Muscle of arm (tissue), 12 donors: ENCODE data around the gene KCNN4. TPM values are rescaled to one million over a fixed set of nuclear protein-coding genes. Genes with fewer than 3 reads are reported as not detected.

ENCODE experiments used
- DNase-seq: peaks from one replicate; pipeline ENCODE4 v3.0.0-alpha.2; 2013
- polyA plus RNA-seq, 12 donors: library from polyadenylated mRNA; unstranded; fragments of 120-200 nt; gene quantifications; one replicate each; pipeline ENCODE4 v1.2.1, GENCODE V29; 2013; ENCODE audit not compliant: insufficient read length in 12 of 12

KCNN4 gene
- polyA plus RNA-seq, 12 donors: 0.29 to 2.0 (median 0.64) TPM; not detected in 2

DNA sequence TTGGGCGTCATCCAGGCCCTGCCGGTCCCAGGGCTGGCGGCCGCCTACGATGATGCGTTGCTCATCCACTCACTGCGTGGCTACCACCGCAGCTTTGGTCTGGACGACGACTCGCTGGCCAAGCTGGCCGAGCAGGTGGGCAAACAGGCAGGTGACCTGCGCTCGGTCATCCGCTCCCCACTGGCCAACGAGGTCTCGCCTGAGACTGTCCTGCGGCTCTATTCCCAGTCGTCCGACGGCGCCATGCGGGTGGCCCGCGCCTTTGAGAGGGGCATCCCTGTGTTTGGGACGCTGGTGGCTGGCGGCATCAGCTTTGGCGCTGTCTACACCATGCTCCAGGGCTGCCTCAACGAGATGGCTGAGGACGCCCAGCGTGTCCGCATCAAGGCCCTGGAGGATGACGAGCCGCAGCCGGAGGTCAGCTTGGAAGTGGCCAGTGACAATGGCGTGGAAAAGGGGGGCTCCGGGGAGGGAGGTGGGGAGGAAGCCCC, 61.4 kb downstream of the KCNN4 start:
- no peak for DNase-seq

- DNase-seq: no peak
Measured at GRCh38 chr19:43718627-43719377, 62.0 kb downstream of the KCNN4 start.

Other genes with a start within 250 kb of the KCNN4 start
- gene ZNF575, start 247.8 kb downstream of the KCNN4 start, polyA plus RNA-seq: 10 to 100 TPM in 1 of 12 donors, 1 to 10 TPM in 10, not detected in 1; 1.5 to 12.8 (median 2.6) TPM
- 10 to 100 TPM in 11 of 12 donors, not detected in 1; 22.0 to 50.6 (median 30.6) TPM for gene XRCC1, start 205.4 kb downstream of the KCNN4 start, polyA plus RNA-seq
- gene PINLYP, start 205.2 kb downstream of the KCNN4 start, polyA plus RNA-seq: 10 to 100 TPM in 2 of 12 donors, 1 to 10 TPM in 8, not detected in 2; 3.2 to 11.7 (median 5.9) TPM
- 10 to 100 TPM in 11 of 12 donors, not detected in 1; 10.0 to 18.0 (median 13.6) TPM for gene IRGQ, start 184.8 kb downstream of the KCNN4 start, polyA plus RNA-seq
- 10 to 100 TPM in 2 of 12 donors, 1 to 10 TPM in 8, not detected in 2; 7.2 to 11.6 (median 8.4) TPM for gene ZNF576, start 184.4 kb downstream of the KCNN4 start, polyA plus RNA-seq
- under 1 TPM in 10 of 12 donors, not detected in 2; 0.10 to 0.92 (median 0.45) TPM for gene SRRM5, start 168.9 kb downstream of the KCNN4 start, polyA plus RNA-seq
- 100 to 1,000 TPM in 1 of 12 donors, 10 to 100 TPM in 10, not detected in 1; 38.1 to 137 (median 42.6) TPM for gene ZNF428, start 161.3 kb downstream of the KCNN4 start, polyA plus RNA-seq
- gene CADM4, start 141.1 kb downstream of the KCNN4 start, polyA plus RNA-seq: 10 to 100 TPM in 4 of 12 donors, 1 to 10 TPM in 7, not detected in 1; 5.8 to 19.6 (median 9.2) TPM
- 10 to 100 TPM in 2 of 12 donors, 1 to 10 TPM in 9, not detected in 1; 3.7 to 16.5 (median 5.9) TPM for gene PLAUR, start 110.8 kb downstream of the KCNN4 start, polyA plus RNA-seq
- gene IRGC, start 64.9 kb downstream of the KCNN4 start, polyA plus RNA-seq: under 1 TPM in 1 of 12 donors, not detected in 11; 0.13 TPM
- 10 to 100 TPM in 11 of 12 donors, not detected in 1; 29.9 to 65.4 (median 33.6) TPM for gene SMG9, start 26.0 kb downstream of the KCNN4 start, polyA plus RNA-seq
- gene LYPD5, start 21.5 kb upstream of the KCNN4 start, polyA plus RNA-seq: 1 to 10 TPM in 2 of 12 donors, under 1 TPM in 8, not detected in 2; 0.34 to 1.6 (median 0.60) TPM
- 10 to 100 TPM in 7 of 12 donors, 1 to 10 TPM in 4, not detected in 1; 5.6 to 18.5 (median 11.6) TPM for gene ZNF283, start 46.3 kb upstream of the KCNN4 start, polyA plus RNA-seq
- 10 to 100 TPM in 3 of 12 donors, 1 to 10 TPM in 7, not detected in 2; 6.7 to 17.7 (median 8.5) TPM for gene ZNF404, start 103.0 kb upstream of the KCNN4 start, polyA plus RNA-seq
- gene ZNF45, start 154.3 kb upstream of the KCNN4 start, polyA plus RNA-seq: 10 to 100 TPM in 10 of 12 donors, 1 to 10 TPM in 1, not detected in 1; 3.6 to 20.3 (median 15.1) TPM
- gene ZNF221, start 170.3 kb upstream of the KCNN4 start, polyA plus RNA-seq: 1 to 10 TPM in 10 of 12 donors, not detected in 2; 2.3 to 4.7 (median 3.7) TPM
- 10 to 100 TPM in 2 of 12 donors, 1 to 10 TPM in 9, not detected in 1; 6.4 to 22.9 (median 8.9) TPM for gene ZNF155, start 203.2 kb upstream of the KCNN4 start, polyA plus RNA-seq
- gene ZNF230, start 222.0 kb upstream of the KCNN4 start, polyA plus RNA-seq: 1 to 10 TPM in 11 of 12 donors, not detected in 1; 2.1 to 5.3 (median 3.5) TPM
- 1 to 10 TPM in 10 of 12 donors, not detected in 2; 4.4 to 7.6 (median 6.1) TPM for gene ZNF222, start 244.4 kb upstream of the KCNN4 start, polyA plus RNA-seq